Loucy (cell line): ENCODE results near the gene NCKAP5.

ENCODE experiments used
- EZH2phosphoT487 ChIP-seq: fragments of 200-600 bp; IDR thresholded peaks from 2 replicates; pipeline ENCODE4 v1.6.1; 2018; ENCODE audit warnings: antibody characterized with exemption, mild to moderate bottlenecking, moderate library complexity, borderline replicate concordance
- TF ChIP-seq, protein P1 (sequence below): fragments of 200-600 bp; sonication (generic); conservative IDR thresholded peaks from 2 replicates; pipeline ENCODE4 v1.5.1; 2014; ENCODE audit warnings: mild to moderate bottlenecking, antibody characterized with exemption, low read length

DNA sequence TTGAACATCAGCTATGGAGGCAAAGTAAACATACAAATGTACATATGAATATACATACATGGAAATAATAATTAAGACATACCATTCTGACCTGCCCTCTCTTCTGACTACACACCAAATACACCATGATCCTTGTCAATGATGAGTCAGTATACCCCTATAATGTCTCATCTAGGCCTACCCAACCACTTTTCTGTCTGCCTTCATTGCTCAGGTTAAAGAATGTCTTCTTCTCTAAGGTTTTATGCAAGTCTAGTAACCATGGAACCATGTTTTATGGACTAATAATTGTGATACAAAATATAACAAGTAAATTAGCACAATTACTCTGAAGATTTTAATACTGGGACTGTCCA, 128.7 kb downstream of the NCKAP5 start:
- TF ChIP-seq, protein P1, sequence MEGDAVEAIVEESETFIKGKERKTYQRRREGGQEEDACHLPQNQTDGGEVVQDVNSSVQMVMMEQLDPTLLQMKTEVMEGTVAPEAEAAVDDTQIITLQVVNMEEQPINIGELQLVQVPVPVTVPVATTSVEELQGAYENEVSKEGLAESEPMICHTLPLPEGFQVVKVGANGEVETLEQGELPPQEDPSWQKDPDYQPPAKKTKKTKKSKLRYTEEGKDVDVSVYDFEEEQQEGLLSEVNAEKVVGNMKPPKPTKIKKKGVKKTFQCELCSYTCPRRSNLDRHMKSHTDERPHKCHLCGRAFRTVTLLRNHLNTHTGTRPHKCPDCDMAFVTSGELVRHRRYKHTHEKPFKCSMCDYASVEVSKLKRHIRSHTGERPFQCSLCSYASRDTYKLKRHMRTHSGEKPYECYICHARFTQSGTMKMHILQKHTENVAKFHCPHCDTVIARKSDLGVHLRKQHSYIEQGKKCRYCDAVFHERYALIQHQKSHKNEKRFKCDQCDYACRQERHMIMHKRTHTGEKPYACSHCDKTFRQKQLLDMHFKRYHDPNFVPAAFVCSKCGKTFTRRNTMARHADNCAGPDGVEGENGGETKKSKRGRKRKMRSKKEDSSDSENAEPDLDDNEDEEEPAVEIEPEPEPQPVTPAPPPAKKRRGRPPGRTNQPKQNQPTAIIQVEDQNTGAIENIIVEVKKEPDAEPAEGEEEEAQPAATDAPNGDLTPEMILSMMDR: no peak
- TF ChIP-seq EZH2phosphoT487: no peak
